HepG2 (cell line): ENCODE measurements around the gene CTNNA3. TPM values are rescaled to one million over a fixed set of nuclear protein-coding genes. Genes with fewer than 3 reads are reported as not detected.

ENCODE experiments used
- ATAC-seq: fragments of 200-7000 bp; cut with Tn5 transposase; 3 replicates; pipeline ENCODE4 v1.9.1; 2020; ENCODE audit warnings: mild to moderate bottlenecking, moderate library complexity
- BruUV-seq: library from RNA; stranded (reverse); fragments of 400-500 nt; replicated peaks from 2 replicates; lab custom pipeline; 2021; lab: Mats Ljungman, UMichigan
- CTCF ChIA-PET: fragments of 300-600 bp; formaldehyde crosslinking; extraction: SDS; loops from one replicate; lab custom pipeline; 2021; ENCODE audit warnings: low total read pairs, inconsistent platforms, low intra/inter-chr PET ratio; lab: Yijun Ruan, JAX
- POLR2A ChIA-PET: fragments of 350-600 bp; sonication (Branson Sonifier 250); formaldehyde crosslinking; loops from one replicate; lab custom pipeline; 2020; ENCODE audit warnings: antibody characterized with exemption, inconsistent platforms; lab: Yijun Ruan, JAX
- DNase-seq: peaks from one replicate; pipeline ENCODE4 v3.0.0-alpha.2; 2015; ENCODE audit warnings: low spot score
- FAIRE-seq: peaks from 3 replicates; lab custom pipeline; 2011; peaks lifted over from hg19 to GRCh38; lab: Jason Lieb, UNC
- H2AFZ ChIP-seq: one replicate; pipeline ENCODE4 v1.6.1; 2011; ENCODE audit warnings: low read length, inconsistent platforms
- H3K27ac ChIP-seq: fragments of 300-600 bp; 3 replicates; pipeline ENCODE4 v1.8.0; 2011; ENCODE audit warnings: mixed run types, mild to moderate bottlenecking, mixed read lengths, low read length, inconsistent platforms; ENCODE audit not compliant: insufficient read depth; ENCODE audit errors: extremely low read length
- H3K27me3 ChIP-seq, 2 experiments: fragments of 200-600 bp in 1 of 2; 2 replicates in 1 of 2; 3 replicates in 1 of 2; pipeline versions ENCODE4 v1.6.0 to v1.8.0; 2011; ENCODE audit warnings: low read length in 2 of 2, mild to moderate bottlenecking in 2 of 2, moderate library complexity in 2 of 2, inconsistent platforms in 1 of 2; ENCODE audit not compliant: insufficient read depth in 2 of 2, control insufficient read depth in 1 of 2
- H3K36me3 ChIP-seq, 2 experiments: fragments of 200-600 bp in 1 of 2; replicated peaks in 1 of 2; 2 replicates in 1 of 2; 3 replicates in 1 of 2; pipeline versions ENCODE4 v1.5.1 to v1.8.0; 2011; ENCODE audit warnings: low read length in 2 of 2, inconsistent platforms in 1 of 2; ENCODE audit not compliant: insufficient read depth in 2 of 2, control insufficient read depth in 1 of 2
- H3K4me1 ChIP-seq: 2 replicates; pipeline ENCODE4 v1.5.1; 2012; ENCODE audit warnings: low read length, inconsistent platforms; ENCODE audit not compliant: insufficient read depth
- H3K4me2 ChIP-seq: 2 replicates; pipeline ENCODE4 v1.6.0; 2011; ENCODE audit warnings: low read depth, low read length, inconsistent platforms
- H3K4me3 ChIP-seq, 3 experiments: fragments of 200-600 bp in 1 of 3; sonication (generic), shearing (Covaris generic) in 1 of 3; replicated peaks in 1 of 3; 2 replicates each; pipeline ENCODE4 v1.5.1; 2011 to 2016; ENCODE audit warnings: low read length in 3 of 3, inconsistent platforms in 2 of 3, low read depth in 2 of 3, mild to moderate bottlenecking in 2 of 3, control low read depth in 1 of 3, mixed read lengths in 1 of 3; ENCODE audit not compliant: insufficient read depth in 1 of 3
- H3K79me2 ChIP-seq: one replicate; pipeline ENCODE4 v1.6.1; 2011; ENCODE audit warnings: low read length, inconsistent platforms; ENCODE audit not compliant: insufficient read depth
- H3K9ac ChIP-seq: 2 replicates; pipeline ENCODE4 v1.6.0; 2011; ENCODE audit warnings: mild to moderate bottlenecking, low read depth, low read length, inconsistent platforms; ENCODE audit not compliant: insufficient read depth
- H3K9me3 ChIP-seq: 2 replicates; pipeline ENCODE4 v1.5.1; 2012; ENCODE audit warnings: mild to moderate bottlenecking, low read length
- H4K20me1 ChIP-seq: 2 replicates; pipeline ENCODE4 v1.6.0; 2011; ENCODE audit warnings: inconsistent platforms, mild to moderate bottlenecking, low read length, moderate library complexity; ENCODE audit not compliant: insufficient read depth
- ARNTL ChIP-seq: sonication (generic); formaldehyde crosslinking; IDR thresholded peaks from 2 replicates; pipeline ENCODE4 v1.4.0; 2020; ENCODE audit warnings: mild to moderate bottlenecking, missing genetic modification reagents
- CEBPZ ChIP-seq: IDR thresholded peaks from 2 replicates; pipeline ENCODE4 v1.6.1; 2012; ENCODE audit warnings: low read length, improper control_type of control experiment
- DNMT3B ChIP-seq: conservative IDR thresholded peaks from 2 replicates; pipeline ENCODE4 v1.6.1; 2016; ENCODE audit warnings: missing biosample characterization, control low read depth
- NFRKB ChIP-seq: fragments of 450-650 bp; IDR thresholded peaks from 2 replicates; pipeline ENCODE4 v1.6.1; 2017
- NFYC ChIP-seq: IDR thresholded peaks from 2 replicates; pipeline ENCODE4 v1.6.1; 2016; ENCODE audit warnings: missing genetic modification reagents, missing compliant biosample characterization
- RBFOX2 ChIP-seq: fragments of 200-400 bp; formaldehyde crosslinking; IDR thresholded peaks from 2 replicates; pipeline ENCODE4 v1.6.1; 2017; ENCODE audit warnings: low read depth, mild to moderate bottlenecking, low read length
- SMARCE1 ChIP-seq: fragments of 450-650 bp; IDR thresholded peaks from 2 replicates; pipeline ENCODE4 v1.6.1; 2017; ENCODE audit warnings: borderline replicate concordance
- TGIF2 ChIP-seq: IDR thresholded peaks from 2 replicates; pipeline ENCODE4 v1.6.1; 2016; ENCODE audit warnings: control low read depth, missing compliant biosample characterization
- ZNF816 ChIP-seq: sonication (generic); formaldehyde crosslinking; IDR thresholded peaks from 2 replicates; pipeline ENCODE4 v1.8.0; 2022; ENCODE audit warnings: missing genetic modification reagents, mild to moderate bottlenecking, borderline replicate concordance
- WGBS: methylation state at CpG from one replicate; pipeline ENCODE4 v1.1.6; 2017; ENCODE audit warnings: low lambda C conversion rate; 5-methylcytosine and 5-hydroxymethylcytosine counted together
- in situ Hi-C: cut with HindIII; loops from 2 replicates; pipeline ENCODE4 v1.10.0; 2017; ENCODE audit warnings: low pct_unique_long_range_greater_than_20kb; ENCODE audit not compliant: extremely low pct_ligation_motif_present
- intact Hi-C: fragments of 100-400 bp; cut with micrococcal nuclease; formaldehyde crosslinking; loops from one replicate; pipeline ENCODE4 v1.10.0; 2022; ENCODE audit not compliant: unreplicated experiment
- polyA plus RNA-seq, 8 experiments: library from polyadenylated mRNA; depleted of rRNA in 3 of 8; stranded (reverse) in 7 of 8; unstranded in 1 of 8; fragments of >200 nt; fragmentation: Illumina TruSeq in 4 of 8; extraction: Trizol in 4 of 8; gene quantifications; 2 replicates each; pipeline versions ENCODE4 v1.2.1 to v1.2.3, GENCODE V29; 2011 to 2016; ENCODE audit warnings: low read depth in 4 of 8, missing spikeins in 1 of 8, mixed read lengths in 1 of 8; ENCODE audit not compliant: insufficient read depth in 1 of 8
- total RNA-seq, 5 experiments: library from RNA; depleted of rRNA; stranded (reverse); fragments of >200 nt; fragmentation: Illumina TruSeq; extraction: Trizol; gene quantifications; 2 replicates each; pipeline ENCODE4 v1.2.3, GENCODE V29; 2016; ENCODE audit warnings: low read depth in 1 of 5
- TF ChIP-seq, protein P1 (sequence below): sonication (generic); formaldehyde crosslinking; IDR thresholded peaks from 2 replicates; pipeline ENCODE4 v1.8.0; 2022; ENCODE audit warnings: missing genetic modification reagents, mild to moderate bottlenecking, moderate library complexity, borderline replicate concordance
- TF ChIP-seq, protein P2 (sequence below), 2 experiments: fragments of 450-650 bp in 1 of 2; sonication (generic) in 1 of 2; formaldehyde crosslinking in 1 of 2; IDR thresholded peaks; 2 replicates each; pipeline versions ENCODE4 v1.6.1 to v1.8.0; 2016 to 2022; ENCODE audit warnings: antibody characterized with exemption in 1 of 2, mild to moderate bottlenecking in 1 of 2, missing genetic modification reagents in 1 of 2

The CTNNA3 gene
- total and polyA plus RNA-seq, 2 of the 13 experiments (the other 11 are each of a cell fraction or from before 2014, with no cell fraction given) = not detected

DNA sequence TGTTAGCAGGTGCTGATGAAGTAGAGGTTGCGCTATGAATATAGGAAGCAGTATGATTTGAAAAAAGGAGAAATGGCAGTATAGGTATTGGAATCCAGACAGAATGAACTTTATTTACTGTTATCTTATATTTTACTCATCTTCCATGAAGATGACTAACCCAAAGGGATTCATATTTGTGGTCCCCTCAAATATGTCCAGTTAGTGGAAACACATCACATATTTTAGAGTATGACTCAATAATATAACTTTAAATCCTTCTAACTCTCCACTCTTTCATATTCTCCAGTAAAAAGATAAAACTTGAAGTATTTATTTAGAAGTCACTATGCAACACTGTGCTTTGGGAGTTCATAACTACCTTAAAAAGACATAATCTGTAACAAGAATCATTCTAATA is 1056.6 kb downstream of the CTNNA3 start:
- H3K4me2 ChIP-seq = no peak overlapping the region
- no peaks in the 10 kb centered on the region for H3K4me1 ChIP-seq
- in situ Hi-C loops = no loop called here
- H2AFZ ChIP-seq = no peak overlapping the region
- ChIA-PET POLR2A (no interaction called here), CTCF (no interaction called here)
- no peak overlapping the region for H3K9ac ChIP-seq
- WGBS = 42% methylated on average over 1 of the region's 1 CpG
- intact Hi-C loops = no loop called here
- H3K79me2 ChIP-seq = no peaks in the 10 kb centered on the region
- H3K9me3 ChIP-seq = no peaks in the 10 kb centered on the region
- H3K27ac ChIP-seq = no peak overlapping the region
- H3K4me3 ChIP-seq = no peak overlapping the region
- FAIRE-seq (no peak), DNase-seq (no peak), ATAC-seq (no peak)
- no peaks in the 10 kb centered on the region for H4K20me1 ChIP-seq
- BruUV-seq = no TSS peak
- H3K36me3 ChIP-seq = no peaks in the 10 kb centered on the region
- no peaks in the 10 kb centered on the region; a peak in 1 of 5 replicates for H3K27me3 ChIP-seq
- TF ChIP-seq, protein P1, sequence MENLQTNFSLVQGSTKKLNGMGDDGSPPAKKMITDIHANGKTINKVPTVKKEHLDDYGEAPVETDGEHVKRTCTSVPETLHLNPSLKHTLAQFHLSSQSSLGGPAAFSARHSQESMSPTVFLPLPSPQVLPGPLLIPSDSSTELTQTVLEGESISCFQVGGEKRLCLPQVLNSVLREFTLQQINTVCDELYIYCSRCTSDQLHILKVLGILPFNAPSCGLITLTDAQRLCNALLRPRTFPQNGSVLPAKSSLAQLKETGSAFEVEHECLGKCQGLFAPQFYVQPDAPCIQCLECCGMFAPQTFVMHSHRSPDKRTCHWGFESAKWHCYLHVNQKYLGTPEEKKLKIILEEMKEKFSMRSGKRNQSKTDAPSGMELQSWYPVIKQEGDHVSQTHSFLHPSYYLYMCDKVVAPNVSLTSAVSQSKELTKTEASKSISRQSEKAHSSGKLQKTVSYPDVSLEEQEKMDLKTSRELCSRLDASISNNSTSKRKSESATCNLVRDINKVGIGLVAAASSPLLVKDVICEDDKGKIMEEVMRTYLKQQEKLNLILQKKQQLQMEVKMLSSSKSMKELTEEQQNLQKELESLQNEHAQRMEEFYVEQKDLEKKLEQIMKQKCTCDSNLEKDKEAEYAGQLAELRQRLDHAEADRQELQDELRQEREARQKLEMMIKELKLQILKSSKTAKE = no peak
- TF ChIP-seq DNMT3B (CRISPR knock-in tag) (no peak), NFRKB (no peak), ARNTL (CRISPR knock-in tag) (no peak), ZNF816 (CRISPR knock-in tag) (no peak), NFYC (no peak), TGIF2 (CRISPR knock-in tag) (no peak), RBFOX2 (no peak), SMARCE1 (no peak), CEBPZ (no peak)
- TF ChIP-seq, protein P2, sequence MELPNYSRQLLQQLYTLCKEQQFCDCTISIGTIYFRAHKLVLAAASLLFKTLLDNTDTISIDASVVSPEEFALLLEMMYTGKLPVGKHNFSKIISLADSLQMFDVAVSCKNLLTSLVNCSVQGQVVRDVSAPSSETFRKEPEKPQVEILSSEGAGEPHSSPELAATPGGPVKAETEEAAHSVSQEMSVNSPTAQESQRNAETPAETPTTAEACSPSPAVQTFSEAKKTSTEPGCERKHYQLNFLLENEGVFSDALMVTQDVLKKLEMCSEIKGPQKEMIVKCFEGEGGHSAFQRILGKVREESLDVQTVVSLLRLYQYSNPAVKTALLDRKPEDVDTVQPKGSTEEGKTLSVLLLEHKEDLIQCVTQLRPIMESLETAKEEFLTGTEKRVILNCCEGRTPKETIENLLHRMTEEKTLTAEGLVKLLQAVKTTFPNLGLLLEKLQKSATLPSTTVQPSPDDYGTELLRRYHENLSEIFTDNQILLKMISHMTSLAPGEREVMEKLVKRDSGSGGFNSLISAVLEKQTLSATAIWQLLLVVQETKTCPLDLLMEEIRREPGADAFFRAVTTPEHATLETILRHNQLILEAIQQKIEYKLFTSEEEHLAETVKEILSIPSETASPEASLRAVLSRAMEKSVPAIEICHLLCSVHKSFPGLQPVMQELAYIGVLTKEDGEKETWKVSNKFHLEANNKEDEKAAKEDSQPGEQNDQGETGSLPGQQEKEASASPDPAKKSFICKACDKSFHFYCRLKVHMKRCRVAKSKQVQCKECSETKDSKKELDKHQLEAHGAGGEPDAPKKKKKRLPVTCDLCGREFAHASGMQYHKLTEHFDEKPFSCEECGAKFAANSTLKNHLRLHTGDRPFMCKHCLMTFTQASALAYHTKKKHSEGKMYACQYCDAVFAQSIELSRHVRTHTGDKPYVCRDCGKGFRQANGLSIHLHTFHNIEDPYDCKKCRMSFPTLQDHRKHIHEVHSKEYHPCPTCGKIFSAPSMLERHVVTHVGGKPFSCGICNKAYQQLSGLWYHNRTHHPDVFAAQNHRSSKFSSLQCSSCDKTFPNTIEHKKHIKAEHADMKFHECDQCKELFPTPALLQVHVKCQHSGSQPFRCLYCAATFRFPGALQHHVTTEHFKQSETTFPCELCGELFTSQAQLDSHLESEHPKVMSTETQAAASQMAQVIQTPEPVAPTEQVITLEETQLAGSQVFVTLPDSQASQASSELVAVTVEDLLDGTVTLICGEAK (IDR thresholded peaks at IDR 0.05) = no peak
- TF ChIP-seq, protein P2 (CRISPR knock-in tag; IDR thresholded peaks at IDR 0.05) = no peak
